HepG2 (cell line): ENCODE data around the gene WFDC1. TPM values are rescaled to one million over a fixed set of nuclear protein-coding genes. Genes with fewer than 3 reads are reported as not detected.
A peak's percentile ranks its signal among the peaks of the same experiment; 100 is the strongest.

Source experiments
- EED ChIP-seq: sonication (generic); formaldehyde crosslinking; IDR thresholded peaks from 2 replicates; pipeline ENCODE4 v1.5.0; 2020; ENCODE audit warnings: mild to moderate bottlenecking, missing genetic modification reagents
- FOSL2 ChIP-seq: sonication (generic); formaldehyde crosslinking; IDR thresholded peaks from 2 replicates; pipeline ENCODE4 v1.4.0; 2020; ENCODE audit warnings: missing genetic modification reagents
- GTF3A ChIP-seq: sonication (generic); formaldehyde crosslinking; conservative IDR thresholded peaks from 2 replicates; pipeline ENCODE4 v1.4.0; 2020; ENCODE audit warnings: mild to moderate bottlenecking, missing genetic modification reagents
- MEIS2 ChIP-seq: sonication (generic); formaldehyde crosslinking; IDR thresholded peaks from 2 replicates; pipeline ENCODE4 v1.9.0; 2021; ENCODE audit warnings: mild to moderate bottlenecking, missing genetic modification reagents
- NFIC ChIP-seq: IDR thresholded peaks from 2 replicates; pipeline ENCODE4 v1.6.1; 2012; ENCODE audit warnings: mild to moderate bottlenecking, low read length, inconsistent platforms
- PAX8 ChIP-seq: sonication (generic); formaldehyde crosslinking; IDR thresholded peaks from 2 replicates; pipeline ENCODE4 v1.8.0; 2022; ENCODE audit warnings: mild to moderate bottlenecking, missing genetic modification reagents, borderline replicate concordance
- SETDB1 ChIP-seq: sonication (generic); formaldehyde crosslinking; IDR thresholded peaks from 2 replicates; pipeline ENCODE4 v1.5.1; 2020; ENCODE audit warnings: missing genetic modification reagents, mild to moderate bottlenecking, borderline replicate concordance
- SIX4 ChIP-seq: sonication (generic); formaldehyde crosslinking; IDR thresholded peaks from 2 replicates; pipeline ENCODE4 v1.4.0; 2020; ENCODE audit warnings: missing genetic modification reagents
- SP140L ChIP-seq: sonication (generic); formaldehyde crosslinking; IDR thresholded peaks from 2 replicates; pipeline ENCODE4 v1.4.0; 2020; ENCODE audit warnings: missing genetic modification reagents, borderline replicate concordance
- ZBTB3 ChIP-seq: sonication (generic); formaldehyde crosslinking; IDR thresholded peaks from 2 replicates; pipeline ENCODE4 v1.4.0; 2020; ENCODE audit warnings: low read depth, mild to moderate bottlenecking, moderate library complexity, missing genetic modification reagents, borderline replicate concordance
- ZFP36 ChIP-seq: fragments of 150-350 bp; IDR thresholded peaks from 2 replicates; pipeline ENCODE4 v1.6.1; 2018; ENCODE audit warnings: borderline replicate concordance, low read length, low read depth; ENCODE audit not compliant: partially characterized antibody
- ZFP41 ChIP-seq: sonication (generic); formaldehyde crosslinking; IDR thresholded peaks from 2 replicates; pipeline ENCODE4 v1.4.0; 2020; ENCODE audit warnings: mild to moderate bottlenecking, missing genetic modification reagents, borderline replicate concordance
- ZFYVE20 ChIP-seq: sonication (generic); formaldehyde crosslinking; IDR thresholded peaks from 2 replicates; pipeline ENCODE4 v1.8.0; 2023; ENCODE audit warnings: low read depth, mild to moderate bottlenecking, moderate library complexity, missing genetic modification reagents, borderline replicate concordance
- ZNF138 ChIP-seq: sonication (generic); formaldehyde crosslinking; IDR thresholded peaks from 2 replicates; pipeline ENCODE4 v1.5.0; 2020; ENCODE audit warnings: mild to moderate bottlenecking, low read depth, missing genetic modification reagents
- ZNF337 ChIP-seq: sonication (generic); formaldehyde crosslinking; IDR thresholded peaks from 2 replicates; pipeline ENCODE4 v1.5.1; 2020; ENCODE audit warnings: missing genetic modification reagents, low read depth, mild to moderate bottlenecking, borderline replicate concordance
- ZNF367 ChIP-seq: sonication (generic); formaldehyde crosslinking; IDR thresholded peaks from 2 replicates; pipeline ENCODE4 v1.4.0; 2020; ENCODE audit warnings: missing genetic modification reagents, borderline replicate concordance
- ZNF614 ChIP-seq: IDR thresholded peaks from 2 replicates; pipeline ENCODE4 v1.6.1; 2018; ENCODE audit warnings: missing biosample characterization, missing genetic modification reagents, inconsistent platforms, borderline replicate concordance
- ZNF773 ChIP-seq: sonication (generic); formaldehyde crosslinking; IDR thresholded peaks from 2 replicates; pipeline ENCODE4 v1.4.0; 2020; ENCODE audit warnings: missing genetic modification reagents, borderline replicate concordance
- polyA plus RNA-seq, 8 experiments: library from polyadenylated mRNA; depleted of rRNA in 3 of 8; stranded (reverse) in 7 of 8; unstranded in 1 of 8; fragments of >200 nt; fragmentation: Illumina TruSeq in 4 of 8; extraction: Trizol in 4 of 8; gene quantifications; 2 replicates each; pipeline versions ENCODE4 v1.2.1 to v1.2.3, GENCODE V29; 2011 to 2016; ENCODE audit warnings: low read depth in 4 of 8, missing spikeins in 1 of 8, mixed read lengths in 1 of 8; ENCODE audit not compliant: insufficient read depth in 1 of 8
- total RNA-seq, 5 experiments: library from RNA; depleted of rRNA; stranded (reverse); fragments of >200 nt; fragmentation: Illumina TruSeq; extraction: Trizol; gene quantifications; 2 replicates each; pipeline ENCODE4 v1.2.3, GENCODE V29; 2016; ENCODE audit warnings: low read depth in 1 of 5
- TF ChIP-seq, protein P1 (sequence below): sonication (generic); formaldehyde crosslinking; IDR thresholded peaks from 2 replicates; pipeline ENCODE4 v1.8.0; 2022; ENCODE audit warnings: missing genetic modification reagents, mild to moderate bottlenecking, inconsistent platforms, borderline replicate concordance
- TF ChIP-seq, protein P2 (sequence below): sonication (generic); formaldehyde crosslinking; IDR thresholded peaks from 2 replicates; pipeline ENCODE4 v1.5.0; 2020; ENCODE audit warnings: mild to moderate bottlenecking, missing genetic modification reagents, borderline replicate concordance
- TF ChIP-seq, protein P3 (sequence below): sonication (generic); formaldehyde crosslinking; IDR thresholded peaks from 2 replicates; pipeline ENCODE4 v1.5.1; 2020; ENCODE audit warnings: missing genetic modification reagents, mild to moderate bottlenecking, borderline replicate concordance
- TF ChIP-seq, protein P4 (sequence below): IDR thresholded peaks from 2 replicates; pipeline ENCODE4 v1.6.1; 2018; ENCODE audit warnings: missing genetic modification reagents, mild to moderate bottlenecking, missing compliant biosample characterization

Gene WFDC1
- total and polyA plus RNA-seq, 2 of the 13 experiments (the other 11 are each of a cell fraction or from before 2014, with no cell fraction given): not detected

DNA sequence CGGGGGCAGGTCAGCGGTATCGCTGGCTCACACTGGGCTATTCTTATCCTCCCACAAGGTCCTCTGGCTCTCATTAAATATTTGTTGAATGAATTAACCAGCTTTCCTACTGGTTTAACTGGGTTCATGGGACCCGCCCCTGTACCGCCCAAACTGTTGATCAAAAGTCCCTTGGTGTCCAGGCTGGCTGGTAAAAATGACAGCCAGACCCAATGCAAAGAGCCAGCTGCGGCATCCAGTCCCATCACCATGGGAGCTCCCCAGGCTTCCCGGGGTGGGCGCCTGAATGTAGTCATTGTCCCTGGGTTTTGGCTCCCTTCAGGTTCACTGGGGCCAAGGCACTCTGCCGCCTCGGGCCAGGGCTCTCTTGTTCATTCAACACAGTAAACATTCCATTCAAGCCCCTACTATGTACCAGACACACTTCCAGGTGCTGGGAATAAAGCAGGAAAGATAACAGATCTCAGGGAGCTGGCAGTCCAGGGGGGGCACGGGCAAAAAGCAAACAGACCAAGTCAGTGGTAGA, 62.0 kb downstream of the WFDC1 start (continued):
- TF ChIP-seq ZNF614 (CRISPR knock-in tag) (no peak), GTF3A (no peak), ZBTB3 (no peak), ZNF773 (CRISPR knock-in tag) (no peak), ZFP41 (no peak), ZNF367 (CRISPR knock-in tag) (no peak), EED (no peak), ZFYVE20 (CRISPR knock-in tag) (no peak), ZFP36 (no peak), ZNF337 (CRISPR knock-in tag) (no peak), SIX4 (CRISPR knock-in tag) (no peak), FOSL2 (CRISPR knock-in tag) (0 out of 2 replicates have a peak, but pooled peaks have one; percentile 3), MEIS2 (no peak), PAX8 (CRISPR knock-in tag) (no peak), ZNF138 (CRISPR knock-in tag) (no peak), SETDB1 (CRISPR knock-in tag) (no peak), NFIC (no peak), SP140L (CRISPR knock-in tag) (no peak)
- TF ChIP-seq, protein P1, sequence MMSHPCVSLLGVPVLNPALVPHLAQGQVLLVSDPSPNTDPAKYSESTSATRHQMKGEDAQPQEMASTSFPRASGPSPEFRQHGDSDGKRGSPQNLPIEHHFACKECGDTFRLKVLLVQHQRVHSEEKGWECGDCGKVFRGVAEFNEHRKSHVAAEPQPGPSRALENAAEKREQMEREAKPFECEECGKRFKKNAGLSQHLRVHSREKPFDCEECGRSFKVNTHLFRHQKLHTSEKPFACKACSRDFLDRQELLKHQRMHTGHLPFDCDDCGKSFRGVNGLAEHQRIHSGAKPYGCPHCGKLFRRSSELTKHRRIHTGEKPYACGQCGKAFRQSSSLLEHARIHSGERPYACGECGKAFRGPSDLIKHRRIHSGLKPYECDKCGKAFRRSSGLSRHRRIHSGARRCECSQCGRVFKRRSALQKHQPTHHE (CRISPR knock-in tag): no peak
- TF ChIP-seq, protein P2, sequence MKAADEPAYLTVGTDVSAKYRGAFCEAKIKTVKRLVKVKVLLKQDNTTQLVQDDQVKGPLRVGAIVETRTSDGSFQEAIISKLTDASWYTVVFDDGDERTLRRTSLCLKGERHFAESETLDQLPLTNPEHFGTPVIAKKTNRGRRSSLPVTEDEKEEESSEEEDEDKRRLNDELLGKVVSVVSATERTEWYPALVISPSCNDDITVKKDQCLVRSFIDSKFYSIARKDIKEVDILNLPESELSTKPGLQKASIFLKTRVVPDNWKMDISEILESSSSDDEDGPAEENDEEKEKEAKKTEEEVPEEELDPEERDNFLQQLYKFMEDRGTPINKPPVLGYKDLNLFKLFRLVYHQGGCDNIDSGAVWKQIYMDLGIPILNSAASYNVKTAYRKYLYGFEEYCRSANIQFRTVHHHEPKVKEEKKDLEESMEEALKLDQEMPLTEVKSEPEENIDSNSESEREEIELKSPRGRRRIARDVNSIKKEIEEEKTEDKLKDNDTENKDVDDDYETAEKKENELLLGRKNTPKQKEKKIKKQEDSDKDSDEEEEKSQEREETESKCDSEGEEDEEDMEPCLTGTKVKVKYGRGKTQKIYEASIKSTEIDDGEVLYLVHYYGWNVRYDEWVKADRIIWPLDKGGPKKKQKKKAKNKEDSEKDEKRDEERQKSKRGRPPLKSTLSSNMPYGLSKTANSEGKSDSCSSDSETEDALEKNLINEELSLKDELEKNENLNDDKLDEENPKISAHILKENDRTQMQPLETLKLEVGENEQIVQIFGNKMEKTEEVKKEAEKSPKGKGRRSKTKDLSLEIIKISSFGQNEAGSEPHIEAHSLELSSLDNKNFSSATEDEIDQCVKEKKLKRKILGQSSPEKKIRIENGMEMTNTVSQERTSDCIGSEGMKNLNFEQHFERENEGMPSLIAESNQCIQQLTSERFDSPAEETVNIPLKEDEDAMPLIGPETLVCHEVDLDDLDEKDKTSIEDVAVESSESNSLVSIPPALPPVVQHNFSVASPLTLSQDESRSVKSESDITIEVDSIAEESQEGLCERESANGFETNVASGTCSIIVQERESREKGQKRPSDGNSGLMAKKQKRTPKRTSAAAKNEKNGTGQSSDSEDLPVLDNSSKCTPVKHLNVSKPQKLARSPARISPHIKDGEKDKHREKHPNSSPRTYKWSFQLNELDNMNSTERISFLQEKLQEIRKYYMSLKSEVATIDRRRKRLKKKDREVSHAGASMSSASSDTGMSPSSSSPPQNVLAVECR (CRISPR knock-in tag): no peak
- TF ChIP-seq, protein P3, sequence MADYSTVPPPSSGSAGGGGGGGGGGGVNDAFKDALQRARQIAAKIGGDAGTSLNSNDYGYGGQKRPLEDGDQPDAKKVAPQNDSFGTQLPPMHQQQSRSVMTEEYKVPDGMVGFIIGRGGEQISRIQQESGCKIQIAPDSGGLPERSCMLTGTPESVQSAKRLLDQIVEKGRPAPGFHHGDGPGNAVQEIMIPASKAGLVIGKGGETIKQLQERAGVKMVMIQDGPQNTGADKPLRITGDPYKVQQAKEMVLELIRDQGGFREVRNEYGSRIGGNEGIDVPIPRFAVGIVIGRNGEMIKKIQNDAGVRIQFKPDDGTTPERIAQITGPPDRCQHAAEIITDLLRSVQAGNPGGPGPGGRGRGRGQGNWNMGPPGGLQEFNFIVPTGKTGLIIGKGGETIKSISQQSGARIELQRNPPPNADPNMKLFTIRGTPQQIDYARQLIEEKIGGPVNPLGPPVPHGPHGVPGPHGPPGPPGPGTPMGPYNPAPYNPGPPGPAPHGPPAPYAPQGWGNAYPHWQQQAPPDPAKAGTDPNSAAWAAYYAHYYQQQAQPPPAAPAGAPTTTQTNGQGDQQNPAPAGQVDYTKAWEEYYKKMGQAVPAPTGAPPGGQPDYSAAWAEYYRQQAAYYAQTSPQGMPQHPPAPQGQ (CRISPR knock-in tag): no peak
- TF ChIP-seq, protein P4, sequence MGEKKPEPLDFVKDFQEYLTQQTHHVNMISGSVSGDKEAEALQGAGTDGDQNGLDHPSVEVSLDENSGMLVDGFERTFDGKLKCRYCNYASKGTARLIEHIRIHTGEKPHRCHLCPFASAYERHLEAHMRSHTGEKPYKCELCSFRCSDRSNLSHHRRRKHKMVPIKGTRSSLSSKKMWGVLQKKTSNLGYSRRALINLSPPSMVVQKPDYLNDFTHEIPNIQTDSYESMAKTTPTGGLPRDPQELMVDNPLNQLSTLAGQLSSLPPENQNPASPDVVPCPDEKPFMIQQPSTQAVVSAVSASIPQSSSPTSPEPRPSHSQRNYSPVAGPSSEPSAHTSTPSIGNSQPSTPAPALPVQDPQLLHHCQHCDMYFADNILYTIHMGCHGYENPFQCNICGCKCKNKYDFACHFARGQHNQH (CRISPR knock-in tag): peak; percentile 53; the same call in 1 of the 2 replicates
